Esophagus squamous epithelium (tissue), 5 donors: ENCODE data around the gene KLHL2. TPM values are rescaled to one million over a fixed set of nuclear protein-coding genes. Genes with fewer than 3 reads are reported as not detected.

Experiments used
- DNase-seq: peaks from one replicate; lab custom pipeline; 2025; lab: John Stamatoyannopoulos, UW
- H3K27ac ChIP-seq, 4 donors: fragments of 200-600 bp; sonication (generic); one replicate each; pipeline ENCODE4 v1.5.1; 2016 to 2019; ENCODE audit warnings: mild to moderate bottlenecking in 1 of 4
- H3K27me3 ChIP-seq, 4 donors: fragments of 200-600 bp; sonication (generic); 1 replicate in 3 of 4; 2 replicates in 1 of 4; pipeline versions ENCODE4 v1.5.1 to v1.6.0; 2017 to 2021; ENCODE audit warnings: antibody characterized with exemption in 1 of 4
- H3K36me3 ChIP-seq, 3 donors: fragments of 200-600 bp; sonication (generic); one replicate each; pipeline ENCODE4 v1.5.1; 2016 to 2019
- H3K4me1 ChIP-seq, 3 donors: fragments of 200-600 bp; sonication (generic); one replicate each; pipeline ENCODE4 v1.5.1; 2017 to 2019
- H3K4me3 ChIP-seq, 4 donors: fragments of 200-600 bp; sonication (generic); 1 replicate in 3 of 4; 2 replicates in 1 of 4; pipeline ENCODE4 v1.5.1; 2016 to 2019; ENCODE audit warnings: mild to moderate bottlenecking in 2 of 4, moderate library complexity in 1 of 4
- H3K9me3 ChIP-seq, 3 donors: fragments of 200-600 bp; sonication (generic); one replicate each; pipeline ENCODE4 v1.5.1; 2016 to 2019
- POLR2A ChIP-seq, 4 donors: fragments of 450-650 bp; IDR thresholded peaks; one replicate each; pipeline ENCODE4 v1.6.1; 2017; ENCODE audit warnings: antibody characterized with exemption in 4 of 4, mild to moderate bottlenecking in 4 of 4, moderate library complexity in 3 of 4
- WGBS, 2 donors: methylation state at CpG; one replicate each; pipeline ENCODE4 v1.1.5; 2018; 5-methylcytosine and 5-hydroxymethylcytosine counted together
- intact Hi-C: fragments of 100-400 bp; cut with DNase I; formaldehyde crosslinking; loops from one replicate; pipeline ENCODE4 v1.15.0; 2022
- small RNA-seq, 4 donors: library from RNA; depleted of rRNA; stranded (forward); fragments of <200 nt; gene quantifications; one replicate each; pipeline ENCODE3, GENCODE V24; 2016
- total RNA-seq, 4 donors: library from RNA; depleted of rRNA; stranded (reverse); fragments of >200 nt; gene quantifications; one replicate each; pipeline ENCODE4 v1.1.0, GENCODE V29; 2016
- TF ChIP-seq, protein P1 (sequence below), 6 experiments: fragments of 450-650 bp in 4 of 6; fragments of 200-600 bp in 2 of 6; sonication (generic) in 2 of 6; IDR thresholded peaks; one replicate each; pipeline ENCODE4 v1.5.1; 2016 to 2019; ENCODE audit warnings: antibody characterized with exemption in 6 of 6, mild to moderate bottlenecking in 4 of 6, moderate library complexity in 4 of 6
- donor health status: DM: yes; HTN: yes; CAD: no.

The KLHL2 gene
- total RNA-seq, 4 donors from 2014 or later = 25.6 to 44.3 (median 30.8) TPM

GRCh38 chr4:165370530-165370929, 163.2 kb downstream of the KLHL2 start:
- no peak for TF ChIP-seq POLR2A (IDR thresholded peaks at IDR 0.05)
- TF ChIP-seq, protein P1, sequence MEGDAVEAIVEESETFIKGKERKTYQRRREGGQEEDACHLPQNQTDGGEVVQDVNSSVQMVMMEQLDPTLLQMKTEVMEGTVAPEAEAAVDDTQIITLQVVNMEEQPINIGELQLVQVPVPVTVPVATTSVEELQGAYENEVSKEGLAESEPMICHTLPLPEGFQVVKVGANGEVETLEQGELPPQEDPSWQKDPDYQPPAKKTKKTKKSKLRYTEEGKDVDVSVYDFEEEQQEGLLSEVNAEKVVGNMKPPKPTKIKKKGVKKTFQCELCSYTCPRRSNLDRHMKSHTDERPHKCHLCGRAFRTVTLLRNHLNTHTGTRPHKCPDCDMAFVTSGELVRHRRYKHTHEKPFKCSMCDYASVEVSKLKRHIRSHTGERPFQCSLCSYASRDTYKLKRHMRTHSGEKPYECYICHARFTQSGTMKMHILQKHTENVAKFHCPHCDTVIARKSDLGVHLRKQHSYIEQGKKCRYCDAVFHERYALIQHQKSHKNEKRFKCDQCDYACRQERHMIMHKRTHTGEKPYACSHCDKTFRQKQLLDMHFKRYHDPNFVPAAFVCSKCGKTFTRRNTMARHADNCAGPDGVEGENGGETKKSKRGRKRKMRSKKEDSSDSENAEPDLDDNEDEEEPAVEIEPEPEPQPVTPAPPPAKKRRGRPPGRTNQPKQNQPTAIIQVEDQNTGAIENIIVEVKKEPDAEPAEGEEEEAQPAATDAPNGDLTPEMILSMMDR (IDR thresholded peaks at IDR 0.05) = no peak
- Histone ChIP-seq H3K9me3 (no peaks in the 10 kb centered on the region), H3K36me3 (no peaks in the 10 kb centered on the region), H3K4me3 (no peak overlapping the region), H3K27me3 (peaks cover 0 to 6% (median 0%) of the 10 kb centered on the region in 4 donors), H3K27ac (no peak overlapping the region), H3K4me1 (no peaks in the 10 kb centered on the region)
- intact Hi-C loops = no loop called here
- 78 to 96% methylated on average over 1 of the region's 1 CpG for WGBS, 2 donors
- DNase-seq = no peak

Small RNAs within 50 kb of the gene (small RNA-seq; reads per million reads assigned to genes)
- 0 reads per million in 4 donors for gene RNU4-87P

Other genes starting within 250 kb of the KLHL2 start
- under 1 TPM in 1 of 4 donors, not detected in 3; 0.15 TPM for gene TRIM61, start 229.9 kb upstream of the KLHL2 start, total RNA-seq
- gene TRIM60, start 175.6 kb upstream of the KLHL2 start, total RNA-seq = not detected
- not detected for gene TRIM75, start 153.7 kb upstream of the KLHL2 start, total RNA-seq
- gene TMEM192, start 94.7 kb upstream of the KLHL2 start, total RNA-seq = 10 to 100 TPM in 1 of 4 donors, 1 to 10 TPM in 3; 2.1 to 11.3 (median 7.2) TPM
- 100 to 1,000 TPM; 122 to 302 (median 172) TPM for gene MSMO1, start 120.1 kb downstream of the KLHL2 start, total RNA-seq
- 10 to 100 TPM in 3 of 4 donors, 1 to 10 TPM in 1; 6.6 to 50.4 (median 24.1) TPM for gene CPE, start 171.4 kb downstream of the KLHL2 start, total RNA-seq